ENCODE measurements around the gene RAB35.

DNA sequence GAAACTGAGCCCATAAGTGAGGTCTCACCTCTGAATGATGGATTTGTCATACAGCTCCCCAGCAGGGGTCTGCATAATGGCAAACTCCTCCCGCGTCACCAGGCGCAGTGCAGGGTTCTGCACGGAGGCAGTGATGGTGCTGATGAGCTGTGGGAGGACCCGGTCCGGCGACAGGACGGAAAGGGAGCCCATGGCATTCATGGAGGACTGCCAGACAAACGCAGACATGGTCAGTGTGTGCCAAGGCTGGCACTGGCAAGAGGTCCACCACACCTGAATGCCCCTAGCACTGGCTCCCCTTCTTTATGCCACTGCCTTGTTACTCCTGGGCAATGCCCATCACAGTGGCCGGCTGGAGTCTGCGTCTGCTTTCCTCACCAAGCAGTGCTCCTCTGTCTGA lies 45.3 kb upstream of the RAB35 start:
- TF ChIP-seq, protein P1, sequence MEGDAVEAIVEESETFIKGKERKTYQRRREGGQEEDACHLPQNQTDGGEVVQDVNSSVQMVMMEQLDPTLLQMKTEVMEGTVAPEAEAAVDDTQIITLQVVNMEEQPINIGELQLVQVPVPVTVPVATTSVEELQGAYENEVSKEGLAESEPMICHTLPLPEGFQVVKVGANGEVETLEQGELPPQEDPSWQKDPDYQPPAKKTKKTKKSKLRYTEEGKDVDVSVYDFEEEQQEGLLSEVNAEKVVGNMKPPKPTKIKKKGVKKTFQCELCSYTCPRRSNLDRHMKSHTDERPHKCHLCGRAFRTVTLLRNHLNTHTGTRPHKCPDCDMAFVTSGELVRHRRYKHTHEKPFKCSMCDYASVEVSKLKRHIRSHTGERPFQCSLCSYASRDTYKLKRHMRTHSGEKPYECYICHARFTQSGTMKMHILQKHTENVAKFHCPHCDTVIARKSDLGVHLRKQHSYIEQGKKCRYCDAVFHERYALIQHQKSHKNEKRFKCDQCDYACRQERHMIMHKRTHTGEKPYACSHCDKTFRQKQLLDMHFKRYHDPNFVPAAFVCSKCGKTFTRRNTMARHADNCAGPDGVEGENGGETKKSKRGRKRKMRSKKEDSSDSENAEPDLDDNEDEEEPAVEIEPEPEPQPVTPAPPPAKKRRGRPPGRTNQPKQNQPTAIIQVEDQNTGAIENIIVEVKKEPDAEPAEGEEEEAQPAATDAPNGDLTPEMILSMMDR (IDR thresholded peaks at IDR 0.05): no peak
- TF ChIP-seq POLR2A (IDR thresholded peaks at IDR 0.05): no peak
